PC-3 (cell line): ENCODE measurements around the gene BLZF1. TPM values are rescaled to one million over a fixed set of nuclear protein-coding genes. Genes with fewer than 3 reads are reported as not detected.
"Not testable (repeated sequence)": the region's sequence is repeated elsewhere in the genome, so short reads cannot be mapped to it uniquely, and the experiment has no call there.

Source experiments
- ATAC-seq: fragments of 200-7000 bp; cut with Tn5 transposase; 2 replicates; pipeline ENCODE4 v1.9.1; 2020; ENCODE audit warnings: mild to moderate bottlenecking, moderate library complexity
- BruUV-seq: library from RNA; stranded (reverse); fragments of 400-500 nt; replicated peaks from 2 replicates; lab custom pipeline; 2021; lab: Mats Ljungman, UMichigan
- CTCF ChIA-PET: fragments of 300-600 bp; sonication (Branson Sonifier 250); formaldehyde crosslinking; loops from one replicate; lab custom pipeline; 2022; ENCODE audit warnings: antibody characterized with exemption; lab: Charles Lee
- POLR2A ChIA-PET: fragments of 300-600 bp; sonication (Branson Sonifier 250); formaldehyde crosslinking; loops from one replicate; lab custom pipeline; 2022; ENCODE audit warnings: antibody characterized with exemption; ENCODE audit not compliant: unreplicated experiment; lab: Charles Lee
- DNase-seq: peaks from one replicate; pipeline ENCODE4 v3.0.0-alpha.2; 2015
- H2AFZ ChIP-seq: fragments of 300-600 bp; sonication (generic); 2 replicates; pipeline ENCODE4 v1.6.0; 2016; ENCODE audit warnings: antibody characterized with exemption, low read length
- H3F3A ChIP-seq: fragments of 300-600 bp; sonication (generic); one replicate; pipeline ENCODE4 v1.6.0; 2017; ENCODE audit warnings: antibody characterized with exemption, low read length, control low read depth, mild to moderate bottlenecking; ENCODE audit not compliant: unreplicated experiment
- H3K27ac ChIP-seq: fragments of 300-600 bp; sonication (generic); 2 replicates; pipeline ENCODE4 v1.5.1; 2016; ENCODE audit warnings: mild to moderate bottlenecking, low read length
- H3K27me3 ChIP-seq: fragments of 300-600 bp; sonication (generic); 2 replicates; pipeline ENCODE4 v1.6.1; 2016; ENCODE audit warnings: low read length, mixed read lengths
- H3K36me3 ChIP-seq: fragments of 300-600 bp; sonication (generic); 2 replicates; pipeline ENCODE4 v1.6.1; 2016; ENCODE audit warnings: low read depth, mixed run types, low read length, mixed read lengths
- H3K4me1 ChIP-seq: fragments of 300-600 bp; sonication (generic); 2 replicates; pipeline ENCODE4 v1.5.1; 2016; ENCODE audit warnings: low read length; ENCODE audit not compliant: insufficient read depth
- H3K4me2 ChIP-seq: fragments of 300-600 bp; sonication (generic); 2 replicates; pipeline ENCODE4 v1.6.0; 2016; ENCODE audit warnings: low read length
- H3K4me3 ChIP-seq: fragments of 300-600 bp; sonication (generic); 2 replicates; pipeline ENCODE4 v1.5.1; 2016; ENCODE audit warnings: mild to moderate bottlenecking, low read length, mixed read lengths
- H3K79me2 ChIP-seq: fragments of 300-600 bp; sonication (generic); 2 replicates; pipeline ENCODE4 v1.6.1; 2017; ENCODE audit warnings: low read length, mixed read lengths
- H3K9ac ChIP-seq: fragments of 300-600 bp; sonication (generic); 2 replicates; pipeline ENCODE4 v1.6.0; 2016; ENCODE audit warnings: mild to moderate bottlenecking, low read length
- H3K9me2 ChIP-seq: fragments of 300-600 bp; sonication (generic); replicated peaks from 2 replicates; pipeline ENCODE4 v1.6.1; 2016; ENCODE audit warnings: mixed run types, low read length, mixed read lengths
- H3K9me3 ChIP-seq: fragments of 300-600 bp; sonication (generic); 2 replicates; pipeline ENCODE4 v1.6.1; 2016; ENCODE audit warnings: low read length, mixed read lengths
- H4K20me1 ChIP-seq: fragments of 300-600 bp; sonication (generic); 2 replicates; pipeline ENCODE4 v1.6.1; 2016; ENCODE audit warnings: low read length, mixed read lengths
- EZH2 ChIP-seq: fragments of 300-600 bp; sonication (generic); IDR thresholded peaks from one replicate; pipeline ENCODE4 v1.6.1; 2017; ENCODE audit warnings: antibody characterized with exemption, mild to moderate bottlenecking, low read length; ENCODE audit not compliant: unreplicated experiment
- EZH2phosphoT487 ChIP-seq: fragments of 300-600 bp; sonication (generic); IDR thresholded peaks from 2 replicates; pipeline ENCODE4 v1.6.1; 2018; ENCODE audit warnings: mild to moderate bottlenecking, antibody characterized with exemption, low read length, borderline replicate concordance
- intact Hi-C: fragments of 100-400 bp; cut with micrococcal nuclease; formaldehyde crosslinking; loops from 2 replicates; pipeline ENCODE4 v1.9.0; 2023
- total RNA-seq: library from RNA; depleted of rRNA; stranded (reverse); fragments of >200 nt; gene quantifications from 2 replicates; pipeline ENCODE4 v1.2.3, GENCODE V29; 2014
- TF ChIP-seq, protein P1 (sequence below): fragments of 300-600 bp; sonication (generic); conservative IDR thresholded peaks from 2 replicates; pipeline ENCODE4 v1.5.1; 2017; ENCODE audit warnings: antibody characterized with exemption, low read depth, mild to moderate bottlenecking, low read length

BLZF1 gene
- total RNA-seq, 1 experiment from 2014 or later: 37.4 TPM

DNA sequence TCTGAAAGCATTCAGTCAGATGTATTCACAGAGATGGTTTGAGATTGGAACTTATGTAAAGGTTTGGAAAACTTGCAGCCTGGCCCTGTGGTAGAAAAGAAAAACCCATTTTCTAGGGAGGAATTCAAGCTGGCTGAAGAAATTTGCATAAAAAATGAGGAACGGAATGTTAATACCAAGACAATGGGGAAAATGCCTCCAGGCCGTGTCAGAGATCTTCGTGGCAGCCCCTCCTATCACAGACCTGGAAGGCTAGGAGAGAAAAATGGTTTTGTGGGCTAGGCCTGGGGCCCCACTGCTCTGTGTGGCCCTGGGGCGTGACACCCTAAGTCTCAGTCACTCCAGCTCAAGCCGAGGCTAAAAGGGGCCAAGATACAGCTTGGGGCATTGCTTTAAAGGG, 27.1 kb upstream of the BLZF1 start:
- Histone ChIP-seq H3K4me1 (no peaks in the 10 kb centered on the region), H3K27me3 (no peaks in the 10 kb centered on the region), H3F3A (no peaks in the 10 kb centered on the region), H3K9me3 (no peaks in the 10 kb centered on the region), H3K4me3 (no peak overlapping the region), H3K9me2 (no peaks in the 10 kb centered on the region), H3K9ac (no peak overlapping the region), H3K27ac (no peak overlapping the region), H3K79me2 (no peaks in the 10 kb centered on the region), H3K4me2 (no peak overlapping the region), H4K20me1 (no peaks in the 10 kb centered on the region), H2AFZ (no peak overlapping the region), H3K36me3 (no peaks in the 10 kb centered on the region)
- no peak for DNase-seq
- ChIA-PET CTCF (no interaction called here), POLR2A (no interaction called here)
- TF ChIP-seq EZH2phosphoT487: no peak
- no peak for TF ChIP-seq EZH2
- TF ChIP-seq, protein P1, sequence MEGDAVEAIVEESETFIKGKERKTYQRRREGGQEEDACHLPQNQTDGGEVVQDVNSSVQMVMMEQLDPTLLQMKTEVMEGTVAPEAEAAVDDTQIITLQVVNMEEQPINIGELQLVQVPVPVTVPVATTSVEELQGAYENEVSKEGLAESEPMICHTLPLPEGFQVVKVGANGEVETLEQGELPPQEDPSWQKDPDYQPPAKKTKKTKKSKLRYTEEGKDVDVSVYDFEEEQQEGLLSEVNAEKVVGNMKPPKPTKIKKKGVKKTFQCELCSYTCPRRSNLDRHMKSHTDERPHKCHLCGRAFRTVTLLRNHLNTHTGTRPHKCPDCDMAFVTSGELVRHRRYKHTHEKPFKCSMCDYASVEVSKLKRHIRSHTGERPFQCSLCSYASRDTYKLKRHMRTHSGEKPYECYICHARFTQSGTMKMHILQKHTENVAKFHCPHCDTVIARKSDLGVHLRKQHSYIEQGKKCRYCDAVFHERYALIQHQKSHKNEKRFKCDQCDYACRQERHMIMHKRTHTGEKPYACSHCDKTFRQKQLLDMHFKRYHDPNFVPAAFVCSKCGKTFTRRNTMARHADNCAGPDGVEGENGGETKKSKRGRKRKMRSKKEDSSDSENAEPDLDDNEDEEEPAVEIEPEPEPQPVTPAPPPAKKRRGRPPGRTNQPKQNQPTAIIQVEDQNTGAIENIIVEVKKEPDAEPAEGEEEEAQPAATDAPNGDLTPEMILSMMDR: no peak
- no TSS peak for BruUV-seq
- no peak for ATAC-seq
- intact Hi-C loops: no loop called here

DNA sequence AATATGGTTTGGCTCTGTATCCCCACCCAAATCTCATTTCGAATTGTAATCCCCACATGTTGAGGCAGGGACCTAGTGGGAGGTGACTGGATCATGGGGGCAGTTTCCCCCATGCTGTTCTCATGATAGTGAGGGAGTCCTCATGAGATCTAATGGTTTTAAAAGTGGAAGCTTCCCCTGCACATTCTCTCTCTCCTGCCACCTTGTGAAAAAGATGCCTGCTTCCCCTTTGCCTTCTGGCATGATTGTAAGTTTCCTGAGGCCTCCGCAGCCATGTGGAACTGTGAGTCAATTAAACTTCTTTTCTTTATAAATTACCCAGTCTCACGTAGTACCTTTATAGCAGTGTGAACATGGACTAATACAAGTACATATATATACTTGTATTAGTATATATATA, 25.9 kb upstream of the BLZF1 start:
- CTCF ChIA-PET, DNase-seq, H3K4me1 ChIP-seq, H2AFZ ChIP-seq, H3K36me3 ChIP-seq, H3K9ac ChIP-seq, POLR2A ChIA-PET, H3K27me3 ChIP-seq, intact Hi-C loops, H3K27ac ChIP-seq, H3K79me2 ChIP-seq, H3K4me3 ChIP-seq, H3F3A ChIP-seq, H3K9me3 ChIP-seq, H3K4me2 ChIP-seq, H4K20me1 ChIP-seq, BruUV-seq, ATAC-seq, H3K9me2 ChIP-seq: not testable (repeated sequence)

- H3K27me3 ChIP-seq: no peaks in the 10 kb centered on the region
- H3F3A ChIP-seq: no peaks in the 10 kb centered on the region
- H3K9ac ChIP-seq: no peak overlapping the region
- no TSS peak for BruUV-seq
- POLR2A ChIA-PET: no interaction called here
- ATAC-seq (no peak), DNase-seq (no peak)
- no peaks in the 10 kb centered on the region for H3K36me3 ChIP-seq
- CTCF ChIA-PET: no interaction called here
- TF ChIP-seq, protein P1: no peak
- TF ChIP-seq EZH2 (no peak), EZH2phosphoT487 (no peak)
- no peaks in the 10 kb centered on the region for H3K79me2 ChIP-seq
- H3K27ac ChIP-seq: no peak overlapping the region
- no peak overlapping the region for H2AFZ ChIP-seq
- no peaks in the 10 kb centered on the region for H4K20me1 ChIP-seq
- 0 out of 2 replicates have a peak, but pooled peaks cover 2% of the 10 kb centered on the region for H3K4me1 ChIP-seq
- H3K9me2 ChIP-seq: no peaks in the 10 kb centered on the region
- intact Hi-C loops: loop anchor here (5.0 kb wide), 3 partner anchors 48 to 903 kb away; no protein-coding TSS in a partner anchor
- no peaks in the 10 kb centered on the region for H3K9me3 ChIP-seq
- H3K4me3 ChIP-seq: no peak overlapping the region
- H3K4me2 ChIP-seq: no peak overlapping the region
Measured at GRCh38 chr1:169345511-169345910, 22.5 kb upstream of the BLZF1 start.
